Fibroblast of lung (primary cell): Measurements from ENCODE around the gene ZNF700. TPM values are rescaled to one million over a fixed set of nuclear protein-coding genes. Genes with fewer than 3 reads are reported as not detected.
"Not testable (repeated sequence)": the region's sequence is repeated elsewhere in the genome, so short reads cannot be mapped to it uniquely, and the experiment has no call there.

ENCODE experiments used
- DNase-seq, 2 donors: peaks; one replicate each; pipeline versions ENCODE4 v3.0.0 to v3.0.0-alpha.2; 2010; ENCODE audit warnings: low read depth in 2 of 2
- H2AFZ ChIP-seq: 2 replicates; pipeline ENCODE4 v1.5.1; 2012; ENCODE audit warnings: low read length, control low read depth, inconsistent platforms
- H3K27ac ChIP-seq: 2 replicates; pipeline ENCODE4 v1.5.1; 2011; ENCODE audit warnings: low read length, control low read depth; ENCODE audit not compliant: insufficient read depth
- H3K27me3 ChIP-seq: 2 replicates; pipeline ENCODE4 v1.5.1; 2011; ENCODE audit warnings: mild to moderate bottlenecking, low read length; ENCODE audit not compliant: control insufficient read depth, insufficient read depth
- H3K36me3 ChIP-seq: 2 replicates; pipeline ENCODE4 v1.5.1; 2011; ENCODE audit warnings: low read length; ENCODE audit not compliant: control insufficient read depth, insufficient read depth
- H3K4me1 ChIP-seq: 2 replicates; pipeline ENCODE4 v1.5.1; 2011; ENCODE audit warnings: low read length; ENCODE audit not compliant: control insufficient read depth, insufficient read depth; ENCODE audit errors: extremely low read depth
- H3K4me2 ChIP-seq: 2 replicates; pipeline ENCODE4 v1.5.1; 2011; ENCODE audit warnings: low read length, control low read depth; ENCODE audit not compliant: insufficient read depth; ENCODE audit errors: extremely low read depth
- H3K4me3 ChIP-seq, 4 experiments: fragments of 200-600 bp in 1 of 4; sonication (generic) in 1 of 4; replicated peaks in 1 of 4; 2 replicates each; pipeline ENCODE4 v1.5.1; 2011 to 2016; ENCODE audit warnings: low read length in 4 of 4, low read depth in 3 of 4, mild to moderate bottlenecking in 3 of 4, control low read depth in 2 of 4, inconsistent platforms in 1 of 4, mixed read lengths in 1 of 4; ENCODE audit not compliant: insufficient read depth in 1 of 4; ENCODE audit errors: control extremely low read depth in 1 of 4
- H3K79me2 ChIP-seq: 2 replicates; pipeline ENCODE4 v1.5.1; 2012; ENCODE audit warnings: mild to moderate bottlenecking, low read length, inconsistent platforms; ENCODE audit not compliant: control insufficient read depth, insufficient read depth
- H3K9ac ChIP-seq: 2 replicates; pipeline ENCODE4 v1.5.1; 2011; ENCODE audit warnings: mild to moderate bottlenecking, low read length, control low read depth; ENCODE audit not compliant: insufficient read depth
- H3K9me3 ChIP-seq: 2 replicates; pipeline ENCODE4 v1.5.1; 2012; ENCODE audit warnings: low read depth, low read length; ENCODE audit not compliant: control insufficient read depth, insufficient read depth
- H4K20me1 ChIP-seq: 2 replicates; pipeline ENCODE4 v1.5.1; 2011; ENCODE audit warnings: low read length; ENCODE audit not compliant: control insufficient read depth, insufficient read depth; ENCODE audit errors: extremely low read depth
- CTCF ChIP-seq, 2 donors: IDR thresholded peaks in 1 of 2; conservative IDR thresholded peaks in 1 of 2; 1 replicate in 1 of 2; 2 replicates in 1 of 2; pipeline ENCODE4 v1.5.1; 2011 to 2012; ENCODE audit warnings: low read length in 2 of 2, control low read depth in 1 of 2, inconsistent platforms in 1 of 2, low read depth in 1 of 2, mild to moderate bottlenecking in 1 of 2
- EZH2 ChIP-seq: IDR thresholded peaks from 2 replicates; pipeline ENCODE4 v1.5.1; 2012; ENCODE audit warnings: low read length, control low read depth, mild to moderate bottlenecking; ENCODE audit errors: missing control alignments
- polyA plus RNA-seq, 2 donors: library from polyadenylated mRNA; depleted of rRNA in 1 of 2; stranded (reverse) in 1 of 2; unstranded in 1 of 2; fragments of >200 nt; gene quantifications; 2 replicates each; pipeline ENCODE4 v1.2.1, GENCODE V29; 2011 to 2012; ENCODE audit warnings: missing spikeins in 1 of 2
- total RNA-seq: library from RNA; depleted of rRNA; stranded (reverse); fragments of >200 nt; gene quantifications from 2 replicates; pipeline ENCODE4 v1.2.1, GENCODE V29; 2014

ZNF700 gene
- total and polyA plus RNA-seq, 2 donors (not counting 1 experiment from before 2014, with no cell fraction given) = 5.7 to 12.4 TPM

- Histone ChIP-seq H3K27me3 (no peaks in the 10 kb centered on the region), H2AFZ (no peak overlapping the region), H3K4me2 (no peak overlapping the region), H3K79me2 (peaks cover 13% of the 10 kb centered on the region), H3K4me1 (peaks cover 4% of the 10 kb centered on the region), H3K27ac (no peak overlapping the region), H3K9me3 (no peaks in the 10 kb centered on the region), H4K20me1 (no peaks in the 10 kb centered on the region), H3K36me3 (no peaks in the 10 kb centered on the region), H3K9ac (no peak overlapping the region), H3K4me3 (no peak overlapping the region)
- TF ChIP-seq CTCF (conservative IDR thresholded peaks at IDR 0.05 in 1 of 2, IDR thresholded peaks at IDR 0.05 in 1 of 2; ENCODE audit: low read depth in 1 of 2, low read length in 2 of 2) (no peak), EZH2 (no peak)
- DNase-seq = no peak
Observed at GRCh38 chr19:11921852-11922495, 2.9 kb upstream of the ZNF700 start.

DNA sequence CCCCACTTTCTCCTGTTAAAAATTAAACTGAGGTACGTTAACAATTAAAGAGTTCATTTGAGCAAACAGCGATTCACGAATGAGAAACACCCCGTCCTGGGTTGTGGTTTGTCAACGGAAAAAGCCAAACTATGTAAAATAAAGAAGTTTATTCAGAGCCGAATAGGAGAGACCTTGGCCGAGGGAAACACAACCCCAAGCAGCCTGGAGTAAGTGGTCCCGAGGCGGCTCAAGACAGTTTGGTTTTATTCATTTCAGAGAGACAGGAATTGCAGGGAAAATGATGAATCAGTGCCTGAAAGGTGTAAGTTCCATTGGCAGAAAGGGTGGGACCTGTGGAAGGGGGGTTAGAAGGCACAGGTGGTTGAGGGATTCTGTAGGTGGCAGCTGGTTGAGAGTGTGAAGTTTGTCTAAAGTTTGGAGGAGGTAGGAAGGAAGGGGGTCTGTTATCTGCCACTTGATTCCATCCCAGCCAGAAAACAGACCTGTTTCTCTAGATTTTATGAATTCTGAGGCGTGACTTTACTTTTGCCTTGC lies 812 bp downstream of the ZNF700 start:
- Histone ChIP-seq H3K4me3 (peak overlapping the region; percentile 76 to 98 (median 94)), H2AFZ (peak overlapping the region; percentile 97), H3K79me2 (peaks cover 26% of the 10 kb centered on the region), H3K4me2 (peak overlapping the region; percentile 76), H3K9ac (peak overlapping the region; percentile 87), H3K27ac (peak overlapping the region; percentile 95)
- H4K20me1 ChIP-seq, H3K36me3 ChIP-seq, H3K4me1 ChIP-seq, H3K27me3 ChIP-seq, DNase-seq, H3K9me3 ChIP-seq: not testable (repeated sequence)

DNA sequence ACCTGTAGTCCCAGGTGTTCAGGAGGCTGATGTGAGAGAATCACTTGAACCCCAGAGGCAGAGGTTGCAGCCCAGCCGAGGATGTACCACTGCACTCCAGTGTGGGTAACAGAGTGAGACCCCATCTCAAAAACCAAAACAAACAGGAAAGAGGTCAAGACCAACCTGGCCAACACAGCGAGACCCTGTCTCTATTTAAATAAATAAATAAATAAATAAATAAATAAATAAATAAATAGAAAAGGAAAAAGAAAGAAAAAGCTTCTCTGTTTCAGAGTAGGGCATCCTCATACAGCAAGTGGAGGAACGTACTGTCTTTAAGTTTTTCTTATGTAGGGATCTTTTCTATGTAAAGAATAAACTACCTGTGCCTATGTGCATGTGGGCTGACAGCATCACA lies 2.3 kb downstream of the ZNF700 start:
- Histone ChIP-seq H2AFZ (no peak overlapping the region), H3K9ac (no peak overlapping the region), H3K4me1 (peaks cover 4% of the 10 kb centered on the region), H3K79me2 (peaks cover 26% of the 10 kb centered on the region), H3K36me3 (no peaks in the 10 kb centered on the region), H4K20me1 (no peaks in the 10 kb centered on the region), H3K27ac (no peak overlapping the region), H3K9me3 (no peaks in the 10 kb centered on the region), H3K27me3 (no peaks in the 10 kb centered on the region), H3K4me2 (no peak overlapping the region), H3K4me3 (no peak overlapping the region)
- no peak for DNase-seq
- TF ChIP-seq CTCF (conservative IDR thresholded peaks at IDR 0.05 in 1 of 2, IDR thresholded peaks at IDR 0.05 in 1 of 2; ENCODE audit: low read depth in 1 of 2, low read length in 2 of 2) (no peak), EZH2 (no peak)
